ENCODE data around the gene METAP1D. TPM values are rescaled to one million over a fixed set of nuclear protein-coding genes. Genes with fewer than 3 reads are reported as not detected.
"Not testable (repeated sequence)": the region's sequence is repeated elsewhere in the genome, so short reads cannot be mapped to it uniquely, and the experiment has no call there.

METAP1D gene
- total RNA-seq, 5 donors from 2014 or later (not counting 1 experiment from before 2014, with no cell fraction given) = 7.6 to 11.4 (median 10.1) TPM

GRCh38 chr2:171985076-171985475 lies 14.7 kb upstream of the METAP1D start:
- no peak overlapping the region for H3K4me3 ChIP-seq (ENCODE audit: control insufficient read depth in 1 of 2, extremely low read depth in 1 of 2, low read length in 1 of 2)
- no peaks in the 10 kb centered on the region for H3K27me3 Mint-ChIP-seq
- POLR2A ChIA-PET = no interaction called here
- DNase-seq (no peak), ATAC-seq (replicated peaks in 1 of 4) (no peak)
- H3K9me3 ChIP-seq = no peaks in the 10 kb centered on the region
- H3K27ac ChIP-seq (ENCODE audit: low read length) = no peak overlapping the region
- WGBS (ENCODE audit: insufficient coverage) = no CpG with 5 or more reads among the region's 2 CpGs
- H3K27me3 ChIP-seq (replicated peaks in 1 of 2; ENCODE audit: control insufficient read depth in 2 of 2, extremely low read depth in 1 of 2, insufficient read depth in 2 of 2, low read length in 1 of 2) = no peaks in the 10 kb centered on the region
- H3K36me3 Mint-ChIP-seq = peaks cover 25% of the 10 kb centered on the region
- peaks cover 0 to 4% (median 0%) of the 10 kb centered on the region in 3 donors for H3K9me3 Mint-ChIP-seq
- H3K4me1 Mint-ChIP-seq = no peaks in the 10 kb centered on the region
- H3K4me3 Mint-ChIP-seq = no peak overlapping the region
- H3K36me3 ChIP-seq (ENCODE audit: control insufficient read depth in 2 of 2, extremely low read depth in 1 of 2, insufficient read depth in 1 of 2, low read length in 1 of 2) = peaks cover 3 to 12% of the 10 kb centered on the region in 2 donors
- CTCF ChIA-PET = no interaction called here
- no peak overlapping the region for H3K27ac Mint-ChIP-seq
- H3K4me1 ChIP-seq (ENCODE audit: control insufficient read depth in 1 of 2, extremely low read depth in 1 of 2, insufficient read depth in 2 of 2, low read length in 2 of 2) = no peaks in the 10 kb centered on the region

- Mint-ChIP-seq H3K9me3 (peaks cover 0 to 4% (median 0%) of the 10 kb centered on the region in 3 donors), H3K4me1 (peaks cover 0 to 2% (median 0%) of the 10 kb centered on the region in 3 donors), H3K27ac (no peak overlapping the region), H3K36me3 (peaks cover 23% of the 10 kb centered on the region), H3K27me3 (no peaks in the 10 kb centered on the region), H3K4me3 (no peak overlapping the region)
- no peak overlapping the region for H3K27ac ChIP-seq (ENCODE audit: low read length)
- WGBS (ENCODE audit: insufficient coverage) = 29% methylated on average over 1 of the region's 4 CpGs
- no peaks in the 10 kb centered on the region for H3K9me3 ChIP-seq
- DNase-seq (no peak), ATAC-seq (replicated peaks in 1 of 4) (no peak)
- CTCF ChIA-PET = interaction anchor here in 1 of 2 donors (0.6 kb wide), 1 partner anchor 1066 kb away, joined by 4 read pairs; no protein-coding TSS in a partner anchor
- POLR2A ChIA-PET = no interaction called here
- H3K36me3 ChIP-seq (ENCODE audit: control insufficient read depth in 2 of 2, extremely low read depth in 1 of 2, insufficient read depth in 1 of 2, low read length in 1 of 2) = peaks cover 3 to 7% of the 10 kb centered on the region in 2 donors
- H3K4me3 ChIP-seq (ENCODE audit: control insufficient read depth in 1 of 2, extremely low read depth in 1 of 2, low read length in 1 of 2) = no peak overlapping the region
- H3K27me3 ChIP-seq (replicated peaks in 1 of 2; ENCODE audit: control insufficient read depth in 2 of 2, extremely low read depth in 1 of 2, insufficient read depth in 2 of 2, low read length in 1 of 2) = no peaks in the 10 kb centered on the region
- H3K4me1 ChIP-seq (ENCODE audit: control insufficient read depth in 1 of 2, extremely low read depth in 1 of 2, insufficient read depth in 2 of 2, low read length in 2 of 2) = no peaks in the 10 kb centered on the region
Observed at GRCh38 chr2:171986778-171987177, 13.0 kb upstream of the METAP1D start.

- WGBS (ENCODE audit: insufficient coverage) = 78% methylated on average over 2 of the region's 4 CpGs
Observed at GRCh38 chr2:171991027-171991426, 8.7 kb upstream of the METAP1D start.

GRCh38 chr2:171995586-171995985 lies 4.2 kb upstream of the METAP1D start:
- POLR2A ChIA-PET = no interaction called here
- Mint-ChIP-seq H3K4me3 (no peak overlapping the region), H3K4me1 (peaks cover 14 to 18% (median 17%) of the 10 kb centered on the region in 3 donors), H3K9me3 (no peaks in the 10 kb centered on the region), H3K27me3 (peaks cover 6 to 7% of the 10 kb centered on the region in 2 donors), H3K36me3 (no peaks in the 10 kb centered on the region), H3K27ac (no peak overlapping the region)
- H3K9me3 ChIP-seq = no peaks in the 10 kb centered on the region
- 80% methylated on average over 1 of the region's 5 CpGs for WGBS (ENCODE audit: insufficient coverage)
- H3K4me1 ChIP-seq (ENCODE audit: control insufficient read depth in 1 of 2, extremely low read depth in 1 of 2, insufficient read depth in 2 of 2, low read length in 2 of 2) = peaks cover 7 to 11% of the 10 kb centered on the region in 2 experiments
- DNase-seq (no peak), ATAC-seq (replicated peaks in 1 of 4) (no peak)
- H3K4me3 ChIP-seq (ENCODE audit: control insufficient read depth in 1 of 2, extremely low read depth in 1 of 2, low read length in 1 of 2) = no peak overlapping the region
- H3K27me3 ChIP-seq (replicated peaks in 1 of 2; ENCODE audit: control insufficient read depth in 2 of 2, extremely low read depth in 1 of 2, insufficient read depth in 2 of 2, low read length in 1 of 2) = peaks cover 0 to 10% of the 10 kb centered on the region in 2 experiments
- CTCF ChIA-PET = no interaction called here
- H3K36me3 ChIP-seq (ENCODE audit: control insufficient read depth in 2 of 2, extremely low read depth in 1 of 2, insufficient read depth in 1 of 2, low read length in 1 of 2) = no peaks in the 10 kb centered on the region
- H3K27ac ChIP-seq (ENCODE audit: low read length) = no peak overlapping the region

More at GRCh38 chr2:171991027-171991426, 8.7 kb upstream of the METAP1D start:
- H3K4me3 Mint-ChIP-seq = no peak overlapping the region
- peaks cover under 1 to 7% of the 10 kb centered on the region in 2 donors for H3K27me3 Mint-ChIP-seq
- H3K9me3 ChIP-seq = no peaks in the 10 kb centered on the region
- DNase-seq (no peak), ATAC-seq (replicated peaks in 1 of 4) (no peak)
- CTCF ChIA-PET = no interaction called here
- H3K27ac Mint-ChIP-seq = no peak overlapping the region
- H3K4me3 ChIP-seq (ENCODE audit: control insufficient read depth in 1 of 2, extremely low read depth in 1 of 2, low read length in 1 of 2) = no peak overlapping the region
- no peaks in the 10 kb centered on the region for H3K36me3 Mint-ChIP-seq
- POLR2A ChIA-PET = no interaction called here
- H3K27ac ChIP-seq (ENCODE audit: low read length) = no peak overlapping the region
- peaks cover 0 to 2% (median 0%) of the 10 kb centered on the region in 3 donors for H3K4me1 Mint-ChIP-seq
- no peaks in the 10 kb centered on the region for H3K9me3 Mint-ChIP-seq
- H3K4me1 ChIP-seq (ENCODE audit: control insufficient read depth in 1 of 2, extremely low read depth in 1 of 2, insufficient read depth in 2 of 2, low read length in 2 of 2) = no peaks in the 10 kb centered on the region
- no peaks in the 10 kb centered on the region for H3K36me3 ChIP-seq (ENCODE audit: control insufficient read depth in 2 of 2, extremely low read depth in 1 of 2, insufficient read depth in 1 of 2, low read length in 1 of 2)
- peaks cover 0 to 2% of the 10 kb centered on the region in 2 experiments for H3K27me3 ChIP-seq (replicated peaks in 1 of 2; ENCODE audit: control insufficient read depth in 2 of 2, extremely low read depth in 1 of 2, insufficient read depth in 2 of 2, low read length in 1 of 2)

DNA sequence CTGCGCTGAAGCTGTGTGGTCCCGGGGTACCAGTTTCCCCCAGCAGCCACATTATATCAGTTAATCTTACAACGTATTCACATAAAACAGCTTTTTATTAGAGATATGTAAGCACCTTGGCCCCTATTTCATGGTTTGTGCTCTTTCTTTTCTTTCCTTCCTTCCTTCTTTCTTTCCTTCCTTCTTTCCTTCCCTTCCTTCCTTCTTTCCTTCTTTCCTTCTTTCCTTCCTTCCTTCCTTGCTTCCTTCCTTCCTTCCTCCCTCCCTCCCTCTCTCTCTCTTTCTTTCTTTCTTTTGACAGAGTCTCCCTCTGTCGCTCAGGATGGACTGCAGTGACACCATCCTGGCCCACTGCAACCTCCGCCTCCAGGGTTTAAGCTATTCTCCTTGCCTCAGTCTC lies 3.7 kb upstream of the METAP1D start:
- Histone ChIP-seq H3K9me3 (no peaks in the 10 kb centered on the region), H3K4me3 (ENCODE audit: control insufficient read depth in 1 of 2, extremely low read depth in 1 of 2, low read length in 1 of 2) (no peak overlapping the region), H3K27me3 (replicated peaks in 1 of 2; ENCODE audit: control insufficient read depth in 2 of 2, extremely low read depth in 1 of 2, insufficient read depth in 2 of 2, low read length in 1 of 2) (peaks cover 0 to 10% of the 10 kb centered on the region in 2 experiments), H3K4me1 (ENCODE audit: control insufficient read depth in 1 of 2, extremely low read depth in 1 of 2, insufficient read depth in 2 of 2, low read length in 2 of 2) (peaks cover 7 to 11% of the 10 kb centered on the region in 2 experiments), H3K36me3 (ENCODE audit: control insufficient read depth in 2 of 2, extremely low read depth in 1 of 2, insufficient read depth in 1 of 2, low read length in 1 of 2) (no peaks in the 10 kb centered on the region), H3K27ac (ENCODE audit: low read length) (no peak overlapping the region)
- DNase-seq = no peak
- Mint-ChIP-seq H3K4me3 (no peak overlapping the region), H3K9me3 (no peaks in the 10 kb centered on the region), H3K27me3 (peaks cover 6 to 7% of the 10 kb centered on the region in 2 donors), H3K36me3 (no peaks in the 10 kb centered on the region), H3K27ac (no peak overlapping the region), H3K4me1 (peaks cover 17 to 20% (median 19%) of the 10 kb centered on the region in 3 donors)
- ChIA-PET POLR2A (interaction anchor here in 1 of 2 donors (0.7 kb wide), 1 partner anchor 512 kb away, joined by 4 read pairs; no protein-coding TSS in a partner anchor), CTCF (interaction anchor here in 1 of 2 donors (0.8 kb wide), 1 partner anchor 1135 kb away, joined by 13 read pairs; no protein-coding TSS in a partner anchor)
- WGBS (ENCODE audit: insufficient coverage) = no CpG with 5 or more reads among the region's 5 CpGs
- no peak for ATAC-seq (replicated peaks in 1 of 4)

DNA sequence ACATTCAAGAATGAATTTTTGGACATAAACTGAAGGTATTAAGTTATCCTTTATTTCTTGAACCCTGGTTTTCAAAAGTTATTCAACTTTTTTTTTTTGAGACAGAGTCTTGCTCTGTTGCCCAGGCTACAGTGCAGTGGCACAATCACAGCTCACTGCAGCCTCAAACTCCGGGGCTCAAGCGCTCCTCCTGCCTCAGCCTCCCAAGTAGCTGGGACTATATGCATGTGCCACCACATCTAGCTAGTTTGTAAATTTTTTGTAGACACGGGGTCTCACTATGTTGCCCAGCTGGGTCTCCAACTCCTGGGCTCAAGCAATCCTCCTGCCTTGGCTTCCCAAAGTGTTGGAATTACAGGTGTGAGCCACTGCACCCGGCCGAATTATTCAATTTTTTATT lies 2.7 kb upstream of the METAP1D start:
- H3K27me3 Mint-ChIP-seq; DNase-seq; H3K27ac ChIP-seq (ENCODE audit: low read length); H3K27ac Mint-ChIP-seq; H3K4me3 ChIP-seq (ENCODE audit: control insufficient read depth in 1 of 2, extremely low read depth in 1 of 2, low read length in 1 of 2); H3K27me3 ChIP-seq (replicated peaks in 1 of 2; ENCODE audit: control insufficient read depth in 2 of 2, extremely low read depth in 1 of 2, insufficient read depth in 2 of 2, low read length in 1 of 2); CTCF ChIA-PET; H3K36me3 ChIP-seq (ENCODE audit: control insufficient read depth in 2 of 2, extremely low read depth in 1 of 2, insufficient read depth in 1 of 2, low read length in 1 of 2); ATAC-seq (replicated peaks in 1 of 4); H3K9me3 Mint-ChIP-seq; H3K4me3 Mint-ChIP-seq; H3K9me3 ChIP-seq; H3K36me3 Mint-ChIP-seq: not testable (repeated sequence)
- H3K4me1 Mint-ChIP-seq = peaks cover 17 to 20% (median 19%) of the 10 kb centered on the region in 3 donors
- no CpG with 5 or more reads among the region's 5 CpGs for WGBS (ENCODE audit: insufficient coverage)
- peaks cover 7 to 11% of the 10 kb centered on the region in 2 experiments for H3K4me1 ChIP-seq (ENCODE audit: control insufficient read depth in 1 of 2, extremely low read depth in 1 of 2, insufficient read depth in 2 of 2, low read length in 2 of 2)
- POLR2A ChIA-PET = interaction anchor here in 1 of 2 donors (0.6 kb wide), 1 partner anchor 57 kb away, joined by 3 read pairs; no protein-coding TSS in a partner anchor

Data from T-cell (primary cell).